ENCODE results near the gene KCNJ9.
"Not testable (repeated sequence)": the region's sequence is repeated elsewhere in the genome, so short reads cannot be mapped to it uniquely, and the experiment has no call there.

The KCNJ9 gene

DNA sequence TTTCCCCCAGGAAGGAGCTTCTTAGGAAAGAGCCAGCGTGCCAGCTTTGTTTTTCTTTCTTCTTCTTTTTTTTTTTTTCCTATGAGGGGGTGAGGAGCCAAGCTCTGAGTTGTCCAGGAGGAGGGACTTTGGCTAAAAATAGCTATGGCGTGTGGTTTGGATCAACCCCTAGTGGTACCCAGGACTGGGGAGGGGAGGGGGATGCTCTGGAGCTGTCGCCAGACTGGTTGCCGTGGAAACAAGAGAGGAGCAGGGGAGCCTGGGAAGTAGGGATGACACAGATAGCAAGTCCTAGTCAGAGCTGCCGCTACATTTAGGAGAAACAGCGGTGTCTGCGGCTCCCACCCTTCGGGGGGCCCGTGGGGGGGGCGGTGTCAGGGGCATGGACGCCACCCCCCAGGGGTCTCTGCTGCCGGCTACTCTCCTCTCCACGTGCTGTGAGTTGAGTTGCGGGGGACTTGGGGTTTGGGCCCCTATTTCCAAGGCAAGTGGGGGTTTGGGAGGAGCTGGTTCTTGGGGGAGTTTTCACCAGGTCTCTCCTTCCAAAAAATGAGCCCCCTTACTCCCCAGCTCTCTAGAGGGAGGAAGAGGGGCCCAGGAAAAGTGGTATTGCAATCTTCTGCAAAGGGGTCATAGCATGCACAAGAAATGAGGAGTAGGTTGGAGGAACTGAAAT, at the start of gene KCNJ9:
TSS of gene KCNJ9 (plus strand) at position 278 of the 676 bp plus-strand sequence. CDS start 2,493 bp downstream, outside the sequence.
- DNase-seq = peak; percentile 18

DNA sequence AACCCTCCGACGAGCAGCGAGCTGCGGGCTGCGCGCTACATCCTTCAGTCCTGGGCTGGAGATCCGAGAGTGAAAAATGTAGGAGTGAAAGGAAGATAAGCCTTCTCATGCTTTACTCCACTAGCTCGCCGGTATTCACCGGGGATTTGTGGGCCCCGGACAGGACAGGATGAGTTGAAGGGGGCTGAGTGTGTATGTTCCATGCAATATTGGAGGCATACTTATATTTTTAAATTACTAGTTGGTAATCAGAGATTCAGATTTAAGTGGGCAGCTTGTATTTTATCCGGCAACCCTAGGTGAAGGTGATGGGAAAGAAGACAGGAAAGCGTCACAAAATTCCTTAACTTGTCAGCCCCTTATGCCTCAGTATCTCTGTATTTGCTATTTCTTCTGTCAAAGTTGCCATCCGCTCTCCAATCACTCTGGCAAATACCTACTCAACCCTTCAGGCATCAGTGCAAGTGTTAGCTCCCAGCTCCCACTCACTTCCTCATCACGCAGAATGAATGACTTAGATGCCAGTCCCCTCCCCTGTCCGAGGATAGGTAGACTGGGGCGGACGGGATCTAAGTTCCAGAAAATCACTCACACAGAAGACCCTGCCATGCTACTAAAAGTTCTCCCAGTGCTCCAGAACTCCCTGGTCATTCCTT, 49.0 kb upstream of the KCNJ9 start:
- DNase-seq = peak; percentile 25

GRCh38 chr1:160040476-160040875, 40.9 kb upstream of the KCNJ9 start:
- DNase-seq = no peak

DNA sequence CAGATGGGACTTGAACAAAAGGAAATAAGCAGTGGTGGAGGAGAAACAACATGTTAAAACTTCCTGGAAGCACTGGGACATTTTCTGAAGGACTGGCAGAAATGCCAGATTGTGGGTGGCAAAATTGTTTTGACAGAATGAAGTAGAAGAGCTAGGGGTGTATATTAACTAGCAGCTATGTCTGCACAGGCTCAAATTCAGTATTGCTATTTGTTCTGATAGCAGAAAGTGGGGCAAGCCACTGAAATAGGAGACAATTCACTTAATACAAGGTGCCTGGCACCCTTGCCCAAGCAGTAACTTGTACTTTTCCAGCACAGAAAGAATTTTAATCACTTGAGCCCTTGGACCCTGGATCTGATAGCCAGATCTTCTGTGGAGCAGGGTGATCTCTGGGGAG, 37.8 kb upstream of the KCNJ9 start:
- no peak for DNase-seq

GRCh38 chr1:160045653-160046052, 35.7 kb upstream of the KCNJ9 start:
- no peak for DNase-seq

DNA sequence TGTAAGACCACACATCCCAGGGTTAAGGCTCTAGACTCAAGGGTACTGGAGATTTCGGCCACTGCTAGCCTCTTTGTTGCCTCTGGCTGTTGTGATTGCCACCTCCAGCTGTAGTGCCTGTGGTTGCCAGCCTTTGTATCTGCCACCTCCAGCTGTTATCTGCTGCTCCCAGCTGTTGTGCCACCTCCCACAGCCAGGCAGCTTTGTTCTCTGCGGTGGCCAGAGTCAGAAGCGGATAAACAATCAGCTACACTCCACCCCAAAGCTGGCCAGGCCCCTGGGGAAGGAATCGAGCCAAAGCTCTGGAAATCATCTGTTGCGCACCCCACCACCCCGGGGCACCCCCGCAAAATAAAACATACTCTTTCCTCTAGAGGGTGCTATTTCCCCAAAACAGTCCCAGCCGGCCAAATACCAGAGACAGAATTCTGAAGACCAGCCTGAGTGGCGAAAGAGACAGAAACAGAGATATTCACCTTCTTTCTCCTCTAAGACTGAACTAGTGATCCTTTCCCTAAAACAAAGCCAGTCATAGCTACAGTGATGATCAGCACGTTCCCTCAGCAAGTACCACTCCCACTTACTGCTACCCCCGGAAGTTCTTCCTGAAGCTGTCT, 34.7 kb upstream of the KCNJ9 start:
- peak; percentile 50 for DNase-seq

- no peak for DNase-seq
Observed at GRCh38 chr1:160047111-160047991, 34.0 kb upstream of the KCNJ9 start.

GRCh38 chr1:160048335-160048734, 33.0 kb upstream of the KCNJ9 start:
- DNase-seq = no peak

GRCh38 chr1:160049101-160049500, 32.2 kb upstream of the KCNJ9 start:
- DNase-seq = no peak

DNA sequence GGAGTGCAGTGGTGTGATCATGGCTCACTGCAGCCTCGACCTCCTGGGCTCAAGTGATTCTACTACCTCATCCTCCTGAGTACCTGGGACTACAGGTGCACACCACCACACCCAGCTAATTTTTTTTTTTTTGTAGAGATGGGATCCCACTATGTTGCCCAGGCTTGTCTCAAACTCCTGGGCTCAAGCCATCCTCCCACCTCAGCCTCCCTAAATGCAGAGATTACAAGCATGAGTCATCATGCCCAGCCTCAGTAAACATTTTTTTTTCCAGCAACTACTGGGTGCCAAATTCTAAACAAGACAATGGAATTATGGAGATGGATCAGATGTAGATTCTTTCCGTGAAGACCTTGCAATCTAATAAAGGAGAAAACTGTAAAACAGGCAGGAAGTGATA, 31.2 kb upstream of the KCNJ9 start:
- DNase-seq = not testable (repeated sequence)

- DNase-seq = no peak
Observed at GRCh38 chr1:160050619-160051018, 30.7 kb upstream of the KCNJ9 start.

- DNase-seq = no peak
Observed at GRCh38 chr1:160052936-160053335, 28.4 kb upstream of the KCNJ9 start.

GRCh38 chr1:160053548-160054365, 27.6 kb upstream of the KCNJ9 start:
- no peak for DNase-seq

DNA sequence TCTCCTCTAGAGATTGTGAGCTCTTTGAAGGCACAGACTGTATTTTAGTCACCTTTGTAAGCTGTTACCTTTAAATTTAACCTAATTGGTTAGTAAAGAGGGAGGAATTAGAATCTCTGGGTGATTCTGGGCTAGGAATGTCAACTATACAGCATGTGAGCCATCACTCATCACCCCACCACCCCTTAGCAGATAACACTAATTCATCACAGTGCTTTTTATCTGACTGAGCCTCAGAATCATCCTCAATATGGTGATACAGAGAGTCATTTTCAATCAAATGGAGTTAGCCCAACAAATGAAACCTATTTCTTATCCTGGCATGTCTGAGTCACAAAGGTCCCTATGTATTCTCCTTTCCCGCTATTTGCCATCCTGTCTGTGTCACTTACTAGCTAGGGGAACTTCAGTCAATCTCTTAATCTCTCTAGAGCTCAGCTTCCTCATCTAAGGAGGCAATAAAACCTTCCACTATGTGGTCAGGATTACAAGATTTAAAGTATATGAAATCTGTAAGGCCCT, 24.6 kb upstream of the KCNJ9 start:
- no peak for DNase-seq

GRCh38 chr1:160058087-160058486, 23.3 kb upstream of the KCNJ9 start:
- peak; percentile 14 for DNase-seq

DNA sequence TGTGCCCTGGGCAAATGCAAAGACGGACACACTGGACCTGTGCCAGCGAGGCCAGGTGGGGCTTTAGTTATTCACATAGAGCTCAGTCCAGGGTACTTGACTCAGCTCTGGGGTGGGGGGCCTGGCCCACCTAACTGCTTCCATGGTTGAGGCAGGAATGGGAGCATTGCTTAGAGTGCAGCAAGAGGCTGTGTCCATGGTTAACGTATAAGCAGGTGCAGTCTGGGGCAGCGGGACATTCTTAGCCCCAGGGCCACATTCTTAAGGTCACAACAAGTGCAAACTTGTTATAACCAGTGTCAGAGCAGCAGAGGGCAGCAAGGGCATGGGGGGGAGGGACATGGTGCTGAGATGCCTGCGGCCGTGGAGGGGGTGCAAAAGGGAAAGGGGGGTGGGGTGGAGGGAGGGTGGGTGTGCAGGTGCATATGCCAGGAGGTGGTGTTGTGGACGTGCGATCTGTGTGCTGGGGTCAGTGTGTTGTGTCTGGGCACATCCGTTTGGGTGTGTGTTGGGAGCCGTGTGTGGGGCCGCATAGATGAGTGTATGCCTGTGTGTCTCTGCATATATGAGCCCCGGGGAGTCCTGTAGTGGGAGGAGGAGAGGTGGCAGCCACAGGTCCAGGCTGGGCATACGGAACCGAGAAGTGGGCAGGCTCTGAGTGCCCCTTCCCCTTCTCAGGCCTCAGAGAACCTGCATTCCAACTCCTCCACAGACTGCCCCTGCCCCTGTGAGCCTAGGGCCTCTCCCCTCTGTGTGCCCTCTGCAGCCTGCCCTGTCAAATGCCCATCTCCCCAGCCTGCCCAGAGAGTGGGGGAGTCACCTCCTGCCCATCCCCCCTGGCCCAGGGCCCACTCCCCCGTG, 19.7 kb upstream of the KCNJ9 start:
- DNase-seq = no peak

DNA sequence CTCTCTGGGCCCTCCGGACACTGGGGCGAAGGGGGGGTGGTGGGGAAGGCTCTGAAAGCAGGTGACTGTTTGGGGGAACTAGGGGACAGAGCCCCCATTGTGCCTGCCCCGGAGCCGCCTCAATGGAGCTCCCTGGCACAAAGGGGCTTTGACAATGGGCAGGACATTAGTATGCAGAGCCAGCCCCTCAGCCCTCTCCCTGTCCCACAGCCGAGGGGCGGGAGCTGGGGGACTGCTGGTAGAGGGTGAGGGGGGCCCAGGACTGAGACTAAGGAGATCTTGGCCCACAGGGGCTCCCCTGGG, 19.2 kb upstream of the KCNJ9 start:
- no peak for DNase-seq

GRCh38 chr1:160063176-160063575, 18.2 kb upstream of the KCNJ9 start:
- DNase-seq = no peak

- DNase-seq = no peak
Observed at GRCh38 chr1:160064164-160064563, 17.2 kb upstream of the KCNJ9 start.

GRCh38 chr1:160064746-160065145, 16.6 kb upstream of the KCNJ9 start:
- DNase-seq = no peak

Data from EL (cell line).